Mesenteric fat pad (tissue), 1 donor: Measurements from ENCODE around the gene ZNF483. TPM values are rescaled to one million over a fixed set of nuclear protein-coding genes. Genes with fewer than 3 reads are reported as not detected.
"Not testable (repeated sequence)": the region's sequence is repeated elsewhere in the genome, so short reads cannot be mapped to it uniquely, and the experiment has no call there.

Experiments used
- DNase-seq: peaks from one replicate; pipeline ENCODE4 v3.0.0-alpha.2; 2020; ENCODE audit warnings: low spot score
- total RNA-seq: library from RNA; stranded (reverse); fragmentation: NEBNext Ultra II Directional; extraction: Animal tissue kit (Norgen Biotek cat#: 25700); gene quantifications from one replicate; pipeline ENCODE4 v1.2.1, GENCODE V29; 2021
- donor health status: DM: yes; HTN: yes; CAD: no.

The ZNF483 gene
- total RNA-seq, 1 donor from 2014 or later = 2.2 TPM

- no peak for DNase-seq
Measured at GRCh38 chr9:111610149-111610548, 85.2 kb downstream of the ZNF483 start.

GRCh38 chr9:111610845-111611244 lies 85.9 kb downstream of the ZNF483 start:
- no peak for DNase-seq

GRCh38 chr9:111613436-111614040 lies 88.6 kb downstream of the ZNF483 start:
- no peak for DNase-seq

GRCh38 chr9:111615928-111616327 lies 90.9 kb downstream of the ZNF483 start:
- DNase-seq = no peak

GRCh38 chr9:111617349-111617748 lies 92.4 kb downstream of the ZNF483 start:
- not testable (repeated sequence) for DNase-seq

- no peak for DNase-seq
Measured at GRCh38 chr9:111621895-111622480, 97.0 kb downstream of the ZNF483 start.

- no peak for DNase-seq
Measured at GRCh38 chr9:111622626-111623025, 97.6 kb downstream of the ZNF483 start.

Other genes starting within 250 kb of the ZNF483 start
- gene OR2K2, start 195.0 kb upstream of the ZNF483 start, total RNA-seq = not detected
- gene ECPAS, start 40.8 kb upstream of the ZNF483 start, total RNA-seq = 120 TPM
- gene PTGR1, start 74.5 kb downstream of the ZNF483 start, total RNA-seq = 53.0 TPM
- 7.5 TPM for gene DNAJC25, start 106.2 kb downstream of the ZNF483 start, total RNA-seq
- gene GNG10, start 136.4 kb downstream of the ZNF483 start, total RNA-seq = 59.8 TPM